GM12878 (cell line): Measurements from ENCODE around the gene ADRA2B. TPM values are rescaled to one million over a fixed set of nuclear protein-coding genes. Genes with fewer than 3 reads are reported as not detected.

Experiments
- ATAC-seq: fragments of 200-7000 bp; cut with Tn5 transposase; 3 replicates; pipeline ENCODE4 v1.9.1; 2020; ENCODE audit warnings: mild to moderate bottlenecking, moderate library complexity
- BruUV-seq: library from RNA; stranded (reverse); fragments of 400-500 nt; replicated peaks from 2 replicates; lab custom pipeline; 2021; lab: Mats Ljungman, UMichigan
- CTCF ChIA-PET: fragments of 300-600 bp; sonication (Branson Sonifier 250); formaldehyde crosslinking; extraction: SDS; loops from one replicate; lab custom pipeline; 2021; ENCODE audit warnings: inconsistent platforms; lab: Yijun Ruan, JAX
- POLR2A ChIA-PET: fragments of 350-600 bp; formaldehyde crosslinking; extraction: SDS; loops from one replicate; lab custom pipeline; 2021; ENCODE audit warnings: inconsistent platforms; lab: Charles Lee
- RAD21 ChIA-PET: fragments of 300-600 bp; sonication (Branson Sonifier 250); formaldehyde crosslinking; loops from one replicate; lab custom pipeline; 2023; ENCODE audit warnings: antibody characterized with exemption; ENCODE audit not compliant: unreplicated experiment; lab: Charles Lee
- SMC1A ChIA-PET: fragments of 300-600 bp; sonication (Branson Sonifier 250); formaldehyde crosslinking; loops from one replicate; lab custom pipeline; 2023; ENCODE audit not compliant: unreplicated experiment, uncharacterized antibody; lab: Charles Lee
- DNase-seq: peaks from one replicate; pipeline ENCODE4 v3.0.0-alpha.2; 2011; ENCODE audit warnings: low read depth, low spot score
- FAIRE-seq: peaks from 3 replicates; lab custom pipeline; 2011; peaks lifted over from hg19 to GRCh38; lab: Jason Lieb, UNC
- H2AFZ ChIP-seq: 2 replicates; pipeline ENCODE4 v1.6.0; 2011; ENCODE audit warnings: low read depth, low read length, control low read depth; ENCODE audit not compliant: control insufficient read depth
- H3K27ac ChIP-seq: 2 replicates; pipeline ENCODE4 v1.5.1; 2011; ENCODE audit warnings: control low read depth; ENCODE audit not compliant: control insufficient read depth, insufficient read depth
- H3K27me3 ChIP-seq, 2 experiments: replicated peaks in 1 of 2; 2 replicates each; pipeline versions ENCODE4 v1.6.0 to v1.6.1; 2011; ENCODE audit warnings: low read length in 1 of 2; ENCODE audit not compliant: control insufficient read depth in 2 of 2, insufficient read depth in 2 of 2
- H3K36me3 ChIP-seq, 2 experiments: 2 replicates each; pipeline ENCODE4 v1.5.1; 2011; ENCODE audit warnings: low read length in 1 of 2; ENCODE audit not compliant: control insufficient read depth in 2 of 2, insufficient read depth in 2 of 2
- H3K4me1 ChIP-seq: 2 replicates; pipeline ENCODE4 v1.6.1; 2011; ENCODE audit warnings: mild to moderate bottlenecking, low read length, moderate library complexity, mixed read lengths; ENCODE audit not compliant: control insufficient read depth, insufficient read depth
- H3K4me2 ChIP-seq: 2 replicates; pipeline ENCODE4 v1.6.0; 2011; ENCODE audit warnings: control low read depth; ENCODE audit not compliant: control insufficient read depth, insufficient read depth
- H3K4me3 ChIP-seq: fragments of 200-600 bp; sonication (generic); 2 replicates; pipeline ENCODE4 v1.5.1; 2016
- H3K79me2 ChIP-seq: 2 replicates; pipeline ENCODE4 v1.6.0; 2011; ENCODE audit warnings: low read length; ENCODE audit not compliant: control insufficient read depth, insufficient read depth
- H3K9ac ChIP-seq: 2 replicates; pipeline ENCODE4 v1.8.0; 2011; ENCODE audit warnings: low read length, control low read depth, mixed read lengths; ENCODE audit not compliant: control insufficient read depth, insufficient read depth
- H3K9me3 ChIP-seq: replicated peaks from 3 replicates; pipeline ENCODE4 v1.5.1; 2011; ENCODE audit warnings: mild to moderate bottlenecking, low read length; ENCODE audit not compliant: control insufficient read depth, insufficient read depth
- H4K20me1 ChIP-seq: 2 replicates; pipeline ENCODE4 v1.6.0; 2011; ENCODE audit not compliant: control insufficient read depth, insufficient read depth
- ZBED1 ChIP-seq: IDR thresholded peaks from 2 replicates; pipeline ENCODE4 v1.6.1; 2016; ENCODE audit warnings: borderline replicate concordance
- WGBS: methylation state at CpG from one replicate; pipeline ENCODE4 v1.1.6; 2016; ENCODE audit warnings: low lambda C conversion rate; ENCODE audit not compliant: insufficient replicate concordance, insufficient coverage; ENCODE audit errors: missing lambda C conversion rate; 5-methylcytosine and 5-hydroxymethylcytosine counted together
- in situ Hi-C: fragments of 300-500 bp; cut with MboI; formaldehyde crosslinking; loops from 9 replicates; pipeline ENCODE4 v1.14.3; 2018; ENCODE audit warnings: mixed read lengths
- intact Hi-C: fragments of 100-400 bp; cut with micrococcal nuclease; formaldehyde crosslinking; loops from one replicate; pipeline ENCODE4 v1.14.2; 2022; ENCODE audit not compliant: unreplicated experiment
- polyA plus RNA-seq, 11 experiments: library from polyadenylated mRNA; depleted of rRNA in 4 of 11; unstranded in 6 of 11; stranded (reverse) in 5 of 11; fragments of >200 nt; fragmentation: Nextera tagmentation in 4 of 11; fragmentation: Illumina TruSeq in 1 of 11; extraction: Ambion mirVana in 4 of 11; extraction: Trizol in 1 of 11; gene quantifications; 1 replicate in 1 of 11; 2 replicates in 10 of 11; pipeline versions ENCODE4 v1.2.1 to v1.2.3, GENCODE V29; 2011 to 2016; ENCODE audit warnings: inconsistent platforms in 2 of 11, missing spikeins in 2 of 11, low read depth in 1 of 11
- total RNA-seq, 4 experiments: library from RNA; depleted of rRNA in 3 of 4; stranded (reverse); fragments of >200 nt in 3 of 4; fragmentation: Illumina TruSeq in 1 of 4; extraction: Trizol in 1 of 4; gene quantifications; 2 replicates each; pipeline versions ENCODE4 v1.2.1 to v1.2.3, GENCODE V29; 2013 to 2021
- TF ChIP-seq, protein P1 (sequence below): IDR thresholded peaks from 2 replicates; pipeline ENCODE4 v1.6.1; 2011; ENCODE audit warnings: borderline replicate concordance, low read depth, mild to moderate bottlenecking, moderate library complexity, mixed read lengths, low read length; ENCODE audit not compliant: insufficient read depth; ENCODE audit errors: extremely low read length

ADRA2B gene
- total and polyA plus RNA-seq, 10 of the 15 experiments (the other 5 are each of a cell fraction or from before 2014, with no cell fraction given), result 0.01 to 0.10 (median 0.04) TPM; not detected in 6

DNA sequence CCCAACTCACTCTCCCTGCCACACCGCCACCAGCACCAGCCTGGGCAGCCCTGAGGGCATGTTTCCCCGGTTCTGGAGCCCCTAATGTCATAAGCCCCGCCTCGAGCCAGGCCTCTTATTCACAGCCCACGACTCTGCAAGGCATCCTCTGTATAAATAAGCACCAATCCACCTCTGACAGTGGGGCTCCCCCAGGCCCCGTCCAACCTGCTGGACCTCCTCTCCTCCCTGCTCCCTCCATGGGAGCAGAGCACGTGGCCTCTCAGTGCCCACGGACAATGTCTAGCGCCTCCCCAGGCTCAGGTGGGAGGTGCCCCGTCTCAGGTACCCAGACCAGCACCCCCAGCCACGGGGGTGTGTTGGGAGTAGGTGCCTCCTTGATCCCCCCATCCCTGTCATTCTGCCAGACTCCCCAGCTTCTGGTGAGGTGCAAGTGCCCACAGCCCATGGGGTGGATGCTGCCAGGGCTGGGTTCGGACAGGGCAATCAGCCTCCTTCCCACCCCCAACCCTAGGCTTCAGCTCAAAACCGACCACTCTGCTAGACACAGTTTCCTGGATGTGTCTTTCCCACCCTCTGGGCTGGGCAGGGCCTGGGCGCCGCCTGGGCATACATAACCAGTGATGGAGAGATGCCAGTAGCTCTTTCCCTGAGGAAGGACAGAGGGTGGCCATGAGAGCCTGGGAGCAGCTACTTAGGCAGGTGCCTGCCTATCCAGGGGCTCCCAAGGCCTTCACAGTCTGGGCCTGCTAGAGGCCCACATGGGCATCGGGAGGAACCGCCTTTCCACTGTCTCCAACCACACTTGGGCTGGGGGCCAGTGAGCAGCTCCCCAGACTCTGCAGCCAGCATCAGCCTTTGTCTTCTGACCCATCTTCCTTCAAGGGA lies 1.6 kb upstream of the ADRA2B start:
- TF ChIP-seq, protein P1, sequence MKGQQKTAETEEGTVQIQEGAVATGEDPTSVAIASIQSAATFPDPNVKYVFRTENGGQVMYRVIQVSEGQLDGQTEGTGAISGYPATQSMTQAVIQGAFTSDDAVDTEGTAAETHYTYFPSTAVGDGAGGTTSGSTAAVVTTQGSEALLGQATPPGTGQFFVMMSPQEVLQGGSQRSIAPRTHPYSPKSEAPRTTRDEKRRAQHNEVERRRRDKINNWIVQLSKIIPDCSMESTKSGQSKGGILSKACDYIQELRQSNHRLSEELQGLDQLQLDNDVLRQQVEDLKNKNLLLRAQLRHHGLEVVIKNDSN, result peak; percentile 10
- TF ChIP-seq ZBED1, result no peak
- Histone ChIP-seq H3K4me1 (peaks cover 10% of the 10 kb centered on the region), H3K27ac (no peak overlapping the region), H3K27me3 (peaks cover 0 to 1% of the 10 kb centered on the region in 2 experiments; a peak in 2 of 4 replicates), H3K4me2 (peak overlapping the region; percentile 93; the same call in 1 of the 2 replicates), H3K79me2 (no peaks in the 10 kb centered on the region), H4K20me1 (no peaks in the 10 kb centered on the region; the same call in 1 of the 2 replicates), H3K4me3 (no peak overlapping the region), H3K36me3 (no peaks in the 10 kb centered on the region), H3K9ac (no peak overlapping the region), H2AFZ (no peak overlapping the region), H3K9me3 (no peaks in the 10 kb centered on the region)
- RAD21 ChIA-PET, result interaction anchor here (0.7 to 2.8 kb wide), 12 partner anchors 20 to 392 kb away, joined by 3 to 21 read pairs (median 3); no protein-coding TSS in a partner anchor
- no TSS peak for BruUV-seq
- in situ Hi-C loops (no loop called here), intact Hi-C loops (loop anchor here (2.0 to 5.0 kb wide), 2 partner anchors 125 to 149 kb away; partner anchors contain the start of genes CIAO1 and TMEM127)
- SMC1A ChIA-PET, result interaction anchor here (0.7 to 1.6 kb wide), 8 partner anchors 34 to 126 kb away, joined by 3 to 12 read pairs (median 4); partner anchors contain the start of gene ANKRD36C
- FAIRE-seq (no peak), ATAC-seq (peak; percentile 21), DNase-seq (no peak)
- POLR2A ChIA-PET, result interaction anchor here (1.3 kb wide), 1 partner anchor 20 kb away, joined by 3 read pairs; the partner anchor contains the start of gene ASTL
- CTCF ChIA-PET, result interaction anchor here (1.0 to 3.8 kb wide), 14 partner anchors 13 to 290 kb away, joined by 3 to 33 read pairs (median 6); partner anchors contain the start of gene ASTL
- WGBS, result 34% methylated on average over 17 of the region's 17 CpGs
